HEK293T (cell line): ENCODE data around the gene TIGD6.

Experiments used
- CTCF ChIA-PET: fragments of 350-600 bp; formaldehyde crosslinking; extraction: SDS; loops from one replicate; lab custom pipeline; 2021; ENCODE audit warnings: antibody characterized with exemption, inconsistent platforms; lab: Yijun Ruan, JAX
- POLR2A ChIA-PET: fragments of 350-600 bp; formaldehyde crosslinking; extraction: SDS; loops from one replicate; lab custom pipeline; 2020; ENCODE audit warnings: antibody characterized with exemption, inconsistent platforms; lab: Yijun Ruan, JAX
- DNase-seq: peaks from one replicate; pipeline ENCODE4 v3.0.0; 2012; ENCODE audit warnings: mixed read lengths; ENCODE audit errors: extremely low spot score
- ARNT ChIP-seq: fragments of 450-650 bp; IDR thresholded peaks from 2 replicates; pipeline ENCODE4 v1.6.1; 2017; ENCODE audit warnings: mild to moderate bottlenecking
- BHLHE40 ChIP-seq: fragments of 450-650 bp; IDR thresholded peaks from 2 replicates; pipeline ENCODE4 v1.6.1; 2016; ENCODE audit warnings: mild to moderate bottlenecking, moderate library complexity, borderline replicate concordance
- CTBP1 ChIP-seq: fragments of 450-650 bp; IDR thresholded peaks from 2 replicates; pipeline ENCODE4 v1.6.1; 2016; ENCODE audit warnings: borderline replicate concordance
- ELF4 ChIP-seq: fragments of 450-650 bp; IDR thresholded peaks from 2 replicates; pipeline ENCODE4 v1.6.1; 2017; ENCODE audit warnings: antibody characterized with exemption
- FOXA1 ChIP-seq: fragments of 450-650 bp; IDR thresholded peaks from 2 replicates; pipeline ENCODE4 v1.6.1; 2016; ENCODE audit warnings: mild to moderate bottlenecking
- FOXK2 ChIP-seq: fragments of 450-650 bp; IDR thresholded peaks from 2 replicates; pipeline ENCODE4 v1.6.1; 2016; ENCODE audit warnings: mild to moderate bottlenecking
- FOXM1 ChIP-seq: fragments of 450-650 bp; IDR thresholded peaks from 2 replicates; pipeline ENCODE4 v1.6.1; 2017; ENCODE audit warnings: mild to moderate bottlenecking, borderline replicate concordance
- HDGF ChIP-seq: fragments of 450-650 bp; IDR thresholded peaks from 2 replicates; pipeline ENCODE4 v1.6.1; 2017; ENCODE audit warnings: antibody characterized with exemption, borderline replicate concordance
- L3MBTL2 ChIP-seq: fragments of 450-650 bp; conservative IDR thresholded peaks from 2 replicates; pipeline ENCODE4 v1.6.1; 2016; ENCODE audit warnings: mild to moderate bottlenecking
- LEF1 ChIP-seq: fragments of 450-650 bp; IDR thresholded peaks from 2 replicates; pipeline ENCODE4 v1.6.1; 2017; ENCODE audit warnings: mild to moderate bottlenecking, borderline replicate concordance
- NFRKB ChIP-seq: fragments of 450-650 bp; IDR thresholded peaks from 2 replicates; pipeline ENCODE4 v1.6.1; 2016; ENCODE audit warnings: mild to moderate bottlenecking, moderate library complexity
- PKNOX1 ChIP-seq: fragments of 450-650 bp; IDR thresholded peaks from 2 replicates; pipeline ENCODE4 v1.6.1; 2016
- SP1 ChIP-seq: fragments of 450-650 bp; IDR thresholded peaks from 2 replicates; pipeline ENCODE4 v1.6.1; 2017
- SUZ12 ChIP-seq: fragments of 450-650 bp; IDR thresholded peaks from 2 replicates; pipeline ENCODE4 v1.6.1; 2016; ENCODE audit warnings: mild to moderate bottlenecking
- TARDBP ChIP-seq: fragments of 450-650 bp; IDR thresholded peaks from 2 replicates; pipeline ENCODE4 v1.6.1; 2016
- ZNF384 ChIP-seq: fragments of 450-650 bp; IDR thresholded peaks from 2 replicates; pipeline ENCODE4 v1.6.1; 2016

Gene TIGD6

GRCh38 chr5:149969181-149969930 is 31.1 kb downstream of the TIGD6 start:
- CTCF ChIA-PET: interaction anchor here (0.6 to 0.7 kb wide), 2 partner anchors 117 to 1112 kb away, joined by 3 to 4 read pairs; no protein-coding TSS in a partner anchor
- POLR2A ChIA-PET: interaction anchor here (1.8 kb wide), 1 partner anchor 9 kb away, joined by 9 read pairs; the partner anchor contains the start of gene SLC26A2
- no peak for TF ChIP-seq CTBP1
- no peak for TF ChIP-seq ZNF384
- no peak for TF ChIP-seq BHLHE40
- TF ChIP-seq L3MBTL2: no peak
- TF ChIP-seq NFRKB: no peak
- no peak for TF ChIP-seq HDGF
- no peak for TF ChIP-seq TARDBP
- no peak for TF ChIP-seq PKNOX1
- no peak for TF ChIP-seq ELF4
- TF ChIP-seq LEF1: no peak
- TF ChIP-seq SUZ12: no peak
- TF ChIP-seq FOXA1: no peak
- no peak for TF ChIP-seq ARNT
- TF ChIP-seq FOXK2: no peak
- DNase-seq: no peak

GRCh38 chr5:149966946-149967345 is 33.5 kb downstream of the TIGD6 start:
- ChIA-PET POLR2A (no interaction called here), CTCF (interaction anchor here (1.3 to 2.1 kb wide), 2 partner anchors 24 to 133 kb away, joined by 5 to 6 read pairs; no protein-coding TSS in a partner anchor)
- TF ChIP-seq PKNOX1: no peak
- TF ChIP-seq HDGF: no peak
- no peak for TF ChIP-seq CTBP1
- TF ChIP-seq FOXA1: no peak
- no peak for TF ChIP-seq TARDBP
- no peak for TF ChIP-seq ZNF384
- no peak for TF ChIP-seq SP1
- no peak for TF ChIP-seq FOXK2
- no peak for TF ChIP-seq BHLHE40
- DNase-seq: no peak

- CTCF ChIA-PET: no interaction called here
These were observed 36.7 kb downstream of the TIGD6 start for GRCh38 chr5:149963729-149964128.

GRCh38 chr5:149962601-149963300 is 37.7 kb downstream of the TIGD6 start:
- POLR2A ChIA-PET: interaction anchor here (0.8 to 1.4 kb wide), 3 partner anchors 14 to 128 kb away, joined by 3 to 4 read pairs (median 3); no protein-coding TSS in a partner anchor
- TF ChIP-seq CTBP1 (no peak), PKNOX1 (peak; percentile 25; the same call in 1 of the 2 replicates), ZNF384 (no peak)
- DNase-seq: no peak
- CTCF ChIA-PET: interaction anchor here (0.9 to 3.6 kb wide), 10 partner anchors 9 to 324 kb away, joined by 3 to 40 read pairs (median 4); no protein-coding TSS in a partner anchor

More at GRCh38 chr5:149963729-149964128, 36.7 kb downstream of the TIGD6 start:
- POLR2A ChIA-PET: no interaction called here
- TF ChIP-seq FOXM1 (no peak), TARDBP (no peak), SP1 (no peak), L3MBTL2 (no peak), LEF1 (no peak), FOXK2 (no peak), BHLHE40 (no peak), ELF4 (no peak), NFRKB (no peak), FOXA1 (no peak), ZNF384 (no peak), SUZ12 (no peak), PKNOX1 (no peak), ARNT (no peak), HDGF (no peak), CTBP1 (no peak)
- DNase-seq: no peak

GRCh38 chr5:149961957-149962409 is 38.5 kb downstream of the TIGD6 start:
- TF ChIP-seq SUZ12 (no peak), CTBP1 (no peak), BHLHE40 (no peak), FOXK2 (no peak), PKNOX1 (no peak), L3MBTL2 (no peak), SP1 (no peak), ARNT (no peak), HDGF (no peak), FOXA1 (no peak), FOXM1 (no peak), TARDBP (no peak), ELF4 (no peak), NFRKB (no peak)
- CTCF ChIA-PET: interaction anchor here (0.6 to 3.6 kb wide), 13 partner anchors 10 to 324 kb away, joined by 3 to 40 read pairs (median 5); no protein-coding TSS in a partner anchor
- DNase-seq: peak; percentile 49
- POLR2A ChIA-PET: interaction anchor here (0.8 to 1.4 kb wide), 3 partner anchors 14 to 128 kb away, joined by 3 to 4 read pairs (median 3); no protein-coding TSS in a partner anchor
